GM19372 (cell line): ENCODE data around the gene CDCP2.

Source experiments
- ATAC-seq: cut with Tn5 transposase; IDR thresholded peaks from one replicate; pipeline ENCODE4 v1.9.1; 2021; ENCODE audit warnings: mild to moderate bottlenecking, low read depth, moderate library complexity; ENCODE audit not compliant: unreplicated experiment

The CDCP2 gene

GRCh38 chr1:54152696-54153095 lies at the start of gene CDCP2:
TSS of gene CDCP2 (minus strand) at chr1:54153000. CDS start at chr1:54152922, 78 bp downstream.
- ATAC-seq = no peak

- ATAC-seq = peak; percentile 2
These were observed 47.8 kb upstream of the CDCP2 start for GRCh38 chr1:54200519-54200997.

GRCh38 chr1:54199765-54200518 lies 47.1 kb upstream of the CDCP2 start, which contains the start of the genes CYB5RL and MRPL37:
TSS of gene CYB5RL (minus strand) at chr1:54200030. CDS start at chr1:54195616, 4,414 bp downstream.
TSS of gene MRPL37 (plus strand) at chr1:54200167. CDS start at chr1:54200244, 77 bp downstream.
- ATAC-seq = peak; percentile 98

GRCh38 chr1:54199151-54199764 lies 46.5 kb upstream of the CDCP2 start:
- no peak for ATAC-seq

GRCh38 chr1:54193453-54193852 lies 40.7 kb upstream of the CDCP2 start:
- ATAC-seq = no peak

GRCh38 chr1:54191525-54191924 lies 38.7 kb upstream of the CDCP2 start:
- ATAC-seq = no peak

GRCh38 chr1:54190526-54190925 lies 37.7 kb upstream of the CDCP2 start:
- no peak for ATAC-seq

- no peak for ATAC-seq
These were observed 35.5 kb upstream of the CDCP2 start for GRCh38 chr1:54188291-54188690.

- ATAC-seq = no peak
These were observed 33.3 kb upstream of the CDCP2 start for GRCh38 chr1:54186056-54186455.

GRCh38 chr1:54180701-54181360 lies 28.0 kb upstream of the CDCP2 start:
- ATAC-seq = no peak

GRCh38 chr1:54178296-54179070 lies 25.7 kb upstream of the CDCP2 start:
- no peak for ATAC-seq

- ATAC-seq = no peak
These were observed 24.9 kb upstream of the CDCP2 start for GRCh38 chr1:54177726-54178125.

GRCh38 chr1:54176621-54177327 lies 24.0 kb upstream of the CDCP2 start:
- ATAC-seq = no peak

GRCh38 chr1:54174106-54174505 lies 21.3 kb upstream of the CDCP2 start:
- ATAC-seq = no peak

GRCh38 chr1:54173681-54174080 lies 20.9 kb upstream of the CDCP2 start:
- no peak for ATAC-seq

GRCh38 chr1:54172614-54173599 lies 20.1 kb upstream of the CDCP2 start:
- ATAC-seq = no peak

GRCh38 chr1:54171606-54172005 lies 18.8 kb upstream of the CDCP2 start:
- ATAC-seq = no peak

- no peak for ATAC-seq
These were observed 18.2 kb upstream of the CDCP2 start for GRCh38 chr1:54171016-54171415.

- ATAC-seq = no peak
These were observed 16.3 kb upstream of the CDCP2 start for GRCh38 chr1:54169068-54169467.
